H1 (cell line): ENCODE measurements around the gene ACKR2. TPM values are rescaled to one million over a fixed set of nuclear protein-coding genes. Genes with fewer than 3 reads are reported as not detected.

Source experiments
- CBX5 ChIP-seq: fragments of 300-800, 300-1000 bp; sonication (generic); IDR thresholded peaks from 2 replicates; pipeline ENCODE4 v1.7.1; 2016; ENCODE audit warnings: antibody characterized with exemption, low read length, low read depth
- GABPA ChIP-seq: IDR thresholded peaks from 2 replicates; pipeline ENCODE4 v1.6.1; 2011; ENCODE audit warnings: mild to moderate bottlenecking, low read length, moderate library complexity, borderline replicate concordance; ENCODE audit not compliant: insufficient read depth
- RAD21 ChIP-seq, 2 experiments: IDR thresholded peaks in 1 of 2; conservative IDR thresholded peaks in 1 of 2; 2 replicates each; pipeline ENCODE4 v1.6.1; 2011; ENCODE audit warnings: low read depth in 2 of 2, low read length in 2 of 2, improper control_type of control experiment in 1 of 2, inconsistent platforms in 1 of 2, mild to moderate bottlenecking in 1 of 2, moderate library complexity in 1 of 2
- SIRT6 ChIP-seq: IDR thresholded peaks from one replicate; pipeline ENCODE4 v1.7.1; 2012; ENCODE audit warnings: low read length, inconsistent platforms
- SP4 ChIP-seq: IDR thresholded peaks from 2 replicates; pipeline ENCODE4 v1.6.1; 2012; ENCODE audit warnings: low read length, inconsistent platforms
- YY1 ChIP-seq: IDR thresholded peaks from 2 replicates; pipeline ENCODE4 v1.6.1; 2011; ENCODE audit warnings: low read depth, mild to moderate bottlenecking, low read length
- polyA plus RNA-seq, 7 experiments: library from polyadenylated mRNA; depleted of rRNA in 3 of 7; stranded (reverse) in 5 of 7; unstranded in 2 of 7; fragments of >200 nt in 5 of 7; fragments of 200-250 nt in 2 of 7; gene quantifications; 1 replicate in 5 of 7; 2 replicates in 1 of 7; 4 replicates in 1 of 7; pipeline versions ENCODE4 v1.2.1 to v1.2.3, GENCODE V29; 2011 to 2013; ENCODE audit warnings: missing spikeins in 2 of 7, mixed read lengths in 2 of 7
- total RNA-seq: library from RNA; stranded (reverse); fragmentation: NEBNext Ultra II Directional; extraction: Animal tissue kit (Norgen Biotek cat#: 25700); gene quantifications from 2 replicates; pipeline ENCODE4 v1.2.1, GENCODE V29; 2021

Gene ACKR2
- total and polyA plus RNA-seq, 2 of the 8 experiments (the other 6 are each of a cell fraction or from before 2014, with no cell fraction given), result 0.09 to 0.12 TPM

GRCh38 chr3:42855219-42855546 is 45.9 kb downstream of the ACKR2 start (continued):
- TF ChIP-seq GABPA, result no peak
- TF ChIP-seq SIRT6, result no peak
- no peak for TF ChIP-seq CBX5
- no peak for TF ChIP-seq SP4
- no peak for TF ChIP-seq YY1
- TF ChIP-seq RAD21 (IDR thresholded peaks at IDR 0.05 in 1 of 2, conservative IDR thresholded peaks at IDR 0.05 in 1 of 2; ENCODE audit: low read depth in 2 of 2, low read length in 2 of 2), result no peak
